Caki2 (cell line): ENCODE results near the gene NEO1. TPM values are rescaled to one million over a fixed set of nuclear protein-coding genes. Genes with fewer than 3 reads are reported as not detected.

Experiments used
- DNase-seq: peaks from one replicate; pipeline ENCODE4 v3.0.0-alpha.2; 2015; ENCODE audit warnings: low read depth
- in situ Hi-C: cut with HindIII; loops from 2 replicates; pipeline ENCODE4 v1.10.0; 2016; ENCODE audit warnings: low sequenced_read_pairs, low pct_unique_long_range_greater_than_20kb, mixed read lengths
- total RNA-seq: library from RNA; depleted of rRNA; stranded (reverse); fragments of >200 nt; shearing (Covaris generic); gene quantifications from 2 replicates; pipeline ENCODE4 v1.2.3, GENCODE V29; 2014; ENCODE audit warnings: low replicate concordance

The NEO1 gene
- total RNA-seq, 1 experiment from 2014 or later: 8.0 TPM

- in situ Hi-C loops: no loop called here
- no peak for DNase-seq
Observed at GRCh38 chr15:73058437-73058836, 6.2 kb downstream of the NEO1 start.

DNA sequence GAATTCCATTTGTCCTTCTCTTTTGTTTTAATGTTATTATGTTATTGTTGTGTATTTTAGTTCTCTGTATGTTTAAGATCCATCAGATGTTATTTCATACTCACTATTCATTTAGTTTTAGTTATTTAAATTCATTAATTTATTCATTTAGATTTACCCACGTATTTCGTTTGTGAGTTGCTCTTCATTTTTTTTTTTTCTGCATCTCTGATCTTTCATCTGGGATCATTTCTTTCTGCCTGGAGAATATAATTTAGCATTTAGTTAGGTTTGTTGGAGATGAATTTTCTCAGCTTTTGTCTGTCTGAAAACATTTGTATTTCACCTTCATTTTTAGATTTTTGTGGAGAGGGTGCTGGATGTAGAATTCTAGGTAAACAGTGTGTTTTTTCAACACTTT is 12.9 kb downstream of the NEO1 start:
- no peak for DNase-seq
- in situ Hi-C loops: no loop called here

DNA sequence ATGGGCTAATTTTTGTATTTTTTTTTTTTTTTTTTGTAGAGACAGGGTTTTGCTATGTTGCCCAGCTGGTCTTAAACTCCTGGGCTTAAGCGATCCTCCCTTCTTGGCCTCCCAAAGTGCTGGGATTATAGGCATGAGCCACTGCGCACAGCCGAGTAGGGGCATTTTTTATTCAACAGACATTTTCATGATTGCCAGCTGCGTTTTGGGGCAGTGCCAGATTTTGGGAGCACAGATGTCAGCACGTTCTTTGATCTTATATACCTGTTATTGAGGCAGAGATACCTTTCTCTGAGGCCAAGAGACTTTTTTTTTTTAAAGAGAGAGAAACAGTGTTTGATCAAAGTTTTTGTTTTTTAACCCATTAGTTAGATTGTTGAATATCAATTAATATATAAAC is 16.8 kb downstream of the NEO1 start:
- in situ Hi-C loops: no loop called here
- DNase-seq: no peak

DNA sequence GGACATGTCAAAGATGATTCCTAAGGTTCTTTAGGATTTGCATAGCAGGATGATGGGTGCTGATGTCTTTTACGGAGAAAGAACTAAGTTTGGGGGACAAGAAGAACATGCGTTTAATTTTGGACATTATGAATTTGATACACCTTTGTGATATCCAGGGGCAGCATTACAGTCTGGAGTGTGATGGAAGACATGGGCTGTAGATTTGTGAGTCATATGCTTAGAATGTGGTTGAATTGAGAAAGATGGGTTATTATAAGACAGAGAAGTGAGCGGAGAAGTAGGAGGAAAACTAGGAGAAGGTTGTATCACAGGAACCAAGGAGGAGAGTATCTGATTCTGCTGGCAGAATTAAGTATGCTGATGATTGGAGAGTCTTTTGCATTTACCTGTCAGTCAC is 20.6 kb downstream of the NEO1 start:
- in situ Hi-C loops: no loop called here

GRCh38 chr15:73074241-73074640 is 22.0 kb downstream of the NEO1 start:
- in situ Hi-C loops: no loop called here

More for the DNA sequence above, 20.6 kb downstream of the NEO1 start:
- no peak for DNase-seq

DNA sequence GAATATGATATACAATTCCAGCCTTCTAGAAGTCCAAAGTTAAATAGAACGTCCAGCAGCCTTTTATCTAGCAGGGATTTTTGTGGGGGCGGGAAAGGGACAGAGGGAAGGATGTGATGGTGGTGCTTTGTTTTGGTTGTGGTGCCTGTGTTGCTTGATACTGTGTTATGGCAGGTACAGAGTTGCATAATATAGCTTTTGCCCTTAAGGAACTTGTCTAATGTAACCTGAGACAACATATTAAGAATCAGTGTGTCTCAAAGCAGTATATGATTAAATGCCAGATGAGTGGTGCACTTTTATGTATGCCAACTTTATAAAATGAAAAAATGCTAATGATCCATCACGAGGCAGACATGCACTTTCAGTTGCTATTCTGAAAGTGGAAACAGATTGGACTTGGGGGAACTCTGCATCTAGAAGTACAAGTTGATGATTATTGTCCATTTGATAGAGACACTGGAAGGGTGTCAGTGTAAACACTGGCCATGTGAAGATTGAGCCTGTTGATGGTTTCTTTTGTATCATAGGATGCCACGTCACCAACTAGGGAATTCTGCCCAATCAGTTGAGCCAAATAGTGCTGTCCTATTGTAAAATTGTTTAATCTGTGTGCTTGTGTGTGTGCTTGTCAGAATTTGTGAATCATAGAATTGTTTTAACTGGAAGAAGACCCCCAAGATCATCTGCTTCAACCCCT is 23.0 kb downstream of the NEO1 start:
- in situ Hi-C loops: no loop called here
- no peak for DNase-seq

More at GRCh38 chr15:73074241-73074640, 22.0 kb downstream of the NEO1 start:
- no peak for DNase-seq

DNA sequence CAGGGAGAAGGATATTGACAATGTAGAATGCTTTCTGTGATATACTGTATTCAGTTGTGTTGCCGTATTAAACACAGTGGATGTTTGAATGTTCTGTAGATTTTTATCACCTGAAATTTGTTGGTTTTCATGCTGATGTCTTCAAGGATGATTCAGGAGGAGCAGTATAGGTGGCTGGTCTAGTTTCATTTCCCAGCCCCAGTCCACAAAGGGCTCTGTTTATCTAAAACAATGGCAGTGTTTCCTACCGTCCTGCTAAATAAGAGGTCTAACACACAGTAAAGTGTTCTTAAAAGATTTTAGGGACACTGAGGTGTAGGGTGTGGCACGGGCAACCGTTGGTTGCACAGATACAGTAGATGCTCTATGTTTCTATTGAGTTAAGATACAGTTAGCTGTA is 26.0 kb downstream of the NEO1 start:
- in situ Hi-C loops: no loop called here
- DNase-seq: no peak

- peak; percentile 14 for DNase-seq
- in situ Hi-C loops: no loop called here
Observed at GRCh38 chr15:73078722-73079121, 26.5 kb downstream of the NEO1 start.

DNA sequence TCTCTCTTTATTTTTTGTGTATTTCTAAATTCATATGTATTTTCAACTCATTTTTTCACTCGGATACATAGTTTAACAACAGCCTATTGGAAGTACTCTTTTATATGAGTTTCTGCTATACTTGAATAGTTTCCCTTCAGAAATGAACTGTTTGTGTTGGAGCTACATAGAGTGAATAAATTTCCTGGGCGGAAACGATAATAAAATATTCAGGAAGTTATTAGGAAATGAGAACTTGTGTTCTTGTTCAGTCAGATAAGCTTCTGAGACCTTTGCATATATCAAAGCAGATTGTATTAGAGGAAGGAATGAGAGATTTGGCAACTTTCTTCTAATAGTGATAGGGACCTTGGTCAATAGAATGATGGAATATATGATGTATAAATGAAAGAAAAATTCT is 27.3 kb downstream of the NEO1 start:
- DNase-seq: no peak
- in situ Hi-C loops: no loop called here

- in situ Hi-C loops: no loop called here
Observed at GRCh38 chr15:73081321-73081958, 29.2 kb downstream of the NEO1 start.

DNA sequence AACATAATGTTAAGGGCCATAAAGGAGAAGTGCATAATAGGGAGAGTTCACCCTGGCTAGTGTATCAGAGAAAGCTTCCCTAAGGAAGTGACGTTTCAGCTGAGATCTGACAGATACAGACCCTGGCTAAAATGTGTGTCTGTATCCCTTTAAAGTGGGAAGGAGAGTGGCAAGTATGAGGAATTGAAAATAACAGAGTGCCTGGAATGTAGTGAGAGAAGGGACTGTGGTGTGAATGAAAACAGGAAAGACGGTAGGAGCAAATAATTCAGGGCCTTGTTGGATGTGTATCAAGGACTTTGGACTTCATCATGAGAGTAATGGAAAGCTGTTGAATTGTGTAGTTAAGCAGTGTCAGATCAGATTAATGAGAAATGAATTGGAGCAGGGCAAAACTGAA is 30.5 kb downstream of the NEO1 start:
- in situ Hi-C loops: no loop called here
- no peak for DNase-seq

More at GRCh38 chr15:73081321-73081958, 29.2 kb downstream of the NEO1 start:
- peak; percentile 46 for DNase-seq

DNA sequence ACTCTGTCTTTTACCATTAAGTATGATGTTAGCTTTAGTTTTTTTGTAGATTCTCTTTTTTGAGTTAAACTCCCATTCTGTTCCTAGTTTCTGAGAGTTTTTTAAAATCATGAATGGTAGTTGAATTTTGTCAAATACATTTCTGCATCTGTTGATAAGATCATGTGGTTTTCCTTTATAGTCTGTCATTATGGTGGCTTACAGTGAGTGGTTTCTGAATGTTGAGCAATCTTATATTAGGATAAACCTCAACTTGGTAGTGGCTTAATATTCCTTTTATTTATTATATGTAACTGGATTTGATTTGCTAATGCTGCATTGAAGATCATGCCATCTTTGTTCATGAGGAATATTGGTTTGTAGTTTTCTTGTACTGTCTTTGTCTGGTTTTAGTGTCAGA is 34.8 kb downstream of the NEO1 start:
- in situ Hi-C loops: no loop called here
- DNase-seq: no peak

DNA sequence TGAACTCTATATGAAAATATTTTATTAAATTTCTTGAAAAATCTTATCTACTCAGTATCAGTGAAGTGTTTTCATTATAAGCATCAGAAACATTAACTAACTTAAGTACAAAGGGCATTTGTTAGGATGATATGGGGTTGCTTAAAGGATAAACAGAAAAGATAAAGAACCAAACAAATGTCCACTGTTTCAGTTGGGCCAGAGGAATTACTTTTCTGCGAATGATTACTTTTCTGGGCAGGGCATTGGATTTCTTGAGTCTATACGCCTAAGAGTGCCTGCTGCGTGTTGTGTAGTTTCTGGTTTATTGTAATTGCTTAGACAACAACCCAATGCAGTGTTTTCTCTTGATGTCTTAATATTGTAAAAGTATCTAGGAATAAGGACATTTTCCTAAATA is 52.8 kb downstream of the NEO1 start:
- in situ Hi-C loops: no loop called here
- no peak for DNase-seq

- no peak for DNase-seq
Observed at GRCh38 chr15:73108676-73109075, 56.4 kb downstream of the NEO1 start.

DNA sequence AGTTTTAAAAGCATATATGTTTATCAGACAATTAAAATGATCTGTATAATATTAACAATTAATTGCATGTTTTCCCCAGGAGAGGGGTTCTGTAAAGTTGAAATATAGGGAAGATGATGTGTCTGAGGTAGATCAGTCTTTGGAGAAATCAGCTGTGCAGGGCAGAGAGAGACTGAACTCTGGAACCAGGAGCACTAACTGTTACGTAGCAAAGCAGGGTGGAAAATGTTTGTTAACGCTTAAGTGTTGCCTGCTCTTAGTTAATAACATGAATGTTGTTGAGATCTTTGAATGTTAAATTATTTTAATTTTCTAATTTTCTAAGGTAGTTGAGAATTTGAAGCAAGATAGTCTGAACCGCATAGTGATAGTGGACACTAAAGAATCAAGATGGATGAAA is 57.5 kb downstream of the NEO1 start:
- DNase-seq: no peak
- in situ Hi-C loops: no loop called here

More at GRCh38 chr15:73108676-73109075, 56.4 kb downstream of the NEO1 start:
- in situ Hi-C loops: no loop called here

DNA sequence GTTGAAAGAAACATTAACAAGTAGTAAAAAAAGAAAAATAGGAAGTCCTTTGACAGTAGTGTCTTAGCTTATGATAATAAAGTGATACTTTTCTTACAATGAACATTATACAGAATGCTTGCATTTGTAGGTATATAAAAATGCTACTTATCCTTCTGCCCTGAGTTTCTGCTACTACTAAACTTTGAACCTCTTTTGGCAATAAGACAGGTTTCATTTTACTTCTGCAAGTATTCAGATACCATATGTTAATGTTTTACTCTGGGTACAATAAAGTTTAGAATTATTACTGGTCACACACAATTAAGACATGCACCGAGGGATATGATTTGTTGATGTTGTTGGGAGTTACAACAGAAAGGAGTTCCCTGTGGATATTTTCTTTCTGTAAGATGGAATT is 57.9 kb downstream of the NEO1 start:
- in situ Hi-C loops: no loop called here
- DNase-seq: no peak

DNA sequence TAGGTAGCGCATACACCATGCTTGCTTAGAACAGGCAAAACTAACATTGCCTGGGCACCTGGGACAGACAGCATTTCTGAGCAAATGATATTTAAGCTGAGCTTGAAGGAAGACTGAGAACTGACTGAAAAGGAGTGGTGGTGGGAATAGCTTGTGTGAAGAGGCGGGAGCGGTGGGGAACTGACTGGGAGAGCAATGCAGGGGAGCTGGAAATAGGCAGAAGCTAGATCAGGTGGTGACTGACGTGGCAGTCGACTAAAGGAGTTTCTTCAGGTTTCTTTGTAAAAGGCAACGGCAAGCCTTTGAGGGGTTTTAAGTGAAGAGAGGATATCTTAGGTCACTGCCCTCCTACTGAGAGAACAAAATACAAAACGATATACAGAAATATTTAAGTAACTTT is 61.8 kb downstream of the NEO1 start:
- in situ Hi-C loops: no loop called here
- DNase-seq: no peak

GRCh38 chr15:73116164-73116563 is 63.9 kb downstream of the NEO1 start:
- DNase-seq: no peak
- in situ Hi-C loops: no loop called here

DNA sequence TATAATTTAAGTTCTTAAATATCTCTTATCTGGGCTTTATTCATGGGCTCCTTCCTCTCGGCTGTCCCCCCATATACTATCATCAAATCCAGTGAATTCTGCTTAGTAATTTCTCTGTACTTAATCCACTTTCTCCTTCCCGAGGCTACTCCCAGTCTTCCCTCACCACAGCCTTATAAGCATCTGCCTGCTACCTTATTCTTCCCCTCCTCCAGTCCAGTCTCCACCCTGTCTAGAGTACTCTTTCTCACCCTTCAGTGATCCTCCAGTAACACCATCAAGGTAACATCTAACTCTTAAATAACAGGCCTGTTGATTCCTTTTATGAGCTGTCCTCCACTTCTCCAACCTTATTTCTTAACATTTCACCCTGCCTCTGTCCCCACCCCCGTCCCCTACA is 65.8 kb downstream of the NEO1 start:
- DNase-seq: no peak
- in situ Hi-C loops: no loop called here

GRCh38 chr15:73119478-73119877 is 67.2 kb downstream of the NEO1 start:
- in situ Hi-C loops: no loop called here
- DNase-seq: no peak
